ENCODE data around the gene MORC3.
A peak's percentile ranks its signal among the peaks of the same experiment; 100 is the strongest.
"Not testable (repeated sequence)": the region's sequence is repeated elsewhere in the genome, so short reads cannot be mapped to it uniquely, and the experiment has no call there.

MORC3 gene

DNA sequence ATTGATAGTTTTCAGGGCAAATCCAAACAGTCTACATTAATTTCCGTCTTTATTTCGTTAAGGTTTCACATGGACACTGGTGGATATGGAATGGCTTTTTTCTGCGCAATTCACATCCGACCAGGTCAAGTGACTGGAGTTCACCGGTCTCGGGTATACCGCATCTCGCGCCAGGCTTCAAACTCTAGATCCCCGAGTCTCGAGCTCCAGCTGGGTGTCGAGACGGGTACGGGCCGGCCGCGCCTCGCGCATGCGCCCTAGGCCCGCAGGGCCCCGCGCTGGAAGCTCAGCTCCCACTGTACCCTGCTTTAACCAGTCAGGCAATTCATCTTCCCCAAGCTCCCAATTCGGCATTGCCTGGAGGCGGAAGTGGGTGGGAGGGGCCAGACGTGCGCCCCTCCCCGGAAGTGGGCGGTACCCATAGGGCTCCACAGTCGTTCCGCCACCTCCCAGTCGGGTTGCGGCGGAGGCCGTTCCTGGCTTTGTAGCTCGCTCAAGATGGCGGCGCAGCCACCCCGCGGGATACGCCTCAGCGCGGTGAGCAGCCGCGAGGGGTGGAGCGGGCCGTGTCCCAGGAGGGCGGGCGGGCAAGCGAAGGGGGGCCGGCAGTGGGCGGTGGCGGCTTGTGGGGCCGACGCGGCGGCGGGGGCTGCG is at the start of gene MORC3:
Gene MORC3, plus strand, starts transcription at position 431 of the 654 bp plus-strand sequence. Its CDS starts 68 bp downstream, at position 499.
- peak; percentile 97 for DNase-seq

DNA sequence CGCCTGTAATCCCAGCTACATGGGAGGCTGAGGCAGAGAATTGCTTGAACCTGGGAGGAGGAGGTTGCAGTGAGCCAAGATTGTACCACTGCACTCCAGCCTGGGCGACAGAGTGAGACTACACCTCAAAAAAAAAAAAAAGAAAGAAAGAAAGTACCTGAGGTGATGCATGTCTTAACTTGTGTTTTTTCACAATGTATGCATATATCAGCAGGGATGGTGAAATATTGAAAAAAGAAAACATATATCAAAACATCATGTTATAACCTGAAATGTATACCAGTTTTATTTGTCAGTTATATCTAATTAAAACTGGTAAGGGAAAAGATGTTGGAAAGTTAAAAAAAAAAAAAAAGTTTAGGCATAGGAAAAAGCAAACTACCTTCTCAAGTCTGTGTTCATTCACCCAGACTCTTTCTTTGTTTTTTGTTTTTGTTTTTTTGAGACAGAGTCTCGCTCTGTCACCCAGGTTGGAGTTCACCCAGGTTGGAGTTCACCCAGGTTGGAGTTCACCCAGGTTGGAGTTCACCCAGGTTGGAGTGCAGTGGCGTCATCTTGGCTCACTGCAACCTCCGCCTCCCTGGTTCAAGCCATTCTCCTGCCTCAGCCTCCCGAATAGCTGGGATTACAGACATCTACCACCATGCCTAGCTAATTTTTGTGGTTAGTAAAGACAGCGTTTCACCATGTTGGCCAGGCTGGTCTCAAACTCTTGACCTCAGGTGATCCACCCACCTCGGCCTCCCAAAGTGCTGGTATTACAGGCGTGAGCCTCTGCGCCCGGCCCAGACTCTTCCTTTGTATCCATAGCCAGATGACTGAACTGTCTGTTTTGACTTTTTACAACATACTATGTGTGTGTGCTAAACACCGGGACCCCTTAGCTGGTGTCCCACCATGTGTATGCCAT is 49.0 kb upstream of the MORC3 start:
- not testable (repeated sequence) for DNase-seq

GRCh38 chr21:36274128-36274527 is 45.9 kb upstream of the MORC3 start:
- DNase-seq = no peak

GRCh38 chr21:36282568-36283230 is 37.3 kb upstream of the MORC3 start:
- no peak for DNase-seq

DNA sequence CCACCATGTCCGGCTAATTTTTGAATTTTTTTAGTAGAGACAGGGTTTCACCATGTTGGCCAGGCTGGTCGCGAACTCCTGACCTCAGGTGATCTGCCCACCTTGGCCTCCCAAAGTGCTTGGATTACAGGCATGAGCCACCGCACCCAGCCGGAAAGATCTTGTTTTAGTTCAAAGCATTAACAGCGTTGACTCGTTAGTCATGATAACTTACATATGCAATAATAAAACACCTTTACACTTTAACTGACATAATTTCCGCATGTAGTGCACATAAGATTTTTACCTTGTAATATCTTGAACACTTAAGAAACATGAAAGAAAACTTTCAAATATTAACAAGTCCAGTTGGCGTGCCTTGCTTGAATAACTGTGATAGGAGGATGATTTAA is 36.8 kb upstream of the MORC3 start:
- not testable (repeated sequence) for DNase-seq

- DNase-seq = no peak
Observed at GRCh38 chr21:36288651-36289243, 31.2 kb upstream of the MORC3 start.

- no peak for DNase-seq
Observed at GRCh38 chr21:36291509-36291908, 28.5 kb upstream of the MORC3 start.

- no peak for DNase-seq
Observed at GRCh38 chr21:36297406-36297937, 22.5 kb upstream of the MORC3 start.

- DNase-seq = no peak
Observed at GRCh38 chr21:36297938-36298572, 21.9 kb upstream of the MORC3 start.

DNA sequence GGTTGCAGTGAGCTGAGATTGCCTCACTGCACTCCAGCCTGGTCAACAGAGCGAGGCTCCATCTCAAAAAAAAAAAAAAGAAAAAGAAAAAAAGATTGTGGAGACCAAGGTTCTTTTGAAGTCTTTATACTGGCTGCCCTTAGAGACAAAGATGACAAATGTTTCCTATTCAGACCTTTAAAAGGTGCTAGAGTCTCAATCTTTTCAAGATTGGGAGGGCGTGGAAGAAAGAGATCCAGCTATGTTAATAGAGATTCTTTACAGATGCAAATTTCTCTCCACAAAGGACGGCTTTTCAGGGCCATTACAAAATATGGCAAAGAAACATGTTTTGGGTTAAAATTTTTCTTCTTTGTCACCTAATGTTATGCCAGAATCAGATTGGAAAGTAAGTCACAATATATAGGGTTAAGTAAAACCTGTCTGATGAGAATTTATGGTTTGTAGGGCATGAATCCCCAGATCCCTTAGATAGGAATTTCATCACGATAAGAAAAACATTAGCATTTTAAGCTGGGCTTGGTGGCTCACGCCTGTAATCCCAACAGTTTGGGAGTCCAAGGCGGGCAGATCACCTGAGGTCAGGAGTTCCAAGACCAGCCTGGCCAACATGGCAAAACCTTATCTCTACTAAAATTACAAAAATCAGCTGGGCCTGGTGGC is 13.0 kb upstream of the MORC3 start:
- no peak for DNase-seq

GRCh38 chr21:36310016-36310415 is 10.0 kb upstream of the MORC3 start:
- no peak for DNase-seq

DNA sequence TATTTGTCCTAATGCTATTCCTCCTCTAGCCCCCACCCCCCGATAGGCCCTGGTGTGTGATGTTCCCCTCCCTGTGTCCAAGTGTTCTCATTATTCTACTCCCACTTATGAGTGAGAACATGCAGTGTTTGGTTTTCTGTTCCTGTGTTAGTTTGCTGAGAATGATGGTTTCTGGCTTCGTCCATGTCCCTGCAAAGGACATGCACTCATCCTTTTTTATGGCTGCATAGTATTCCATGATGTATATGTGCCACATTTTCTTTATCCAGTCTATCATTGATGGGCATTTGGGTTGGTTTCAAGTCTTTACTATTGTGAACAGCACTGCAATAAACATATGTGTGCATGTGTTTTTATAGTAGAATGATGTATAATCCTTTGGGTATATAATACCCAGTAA is 6.6 kb upstream of the MORC3 start:
- DNase-seq = not testable (repeated sequence)

GRCh38 chr21:36316045-36316444 is 4.0 kb upstream of the MORC3 start:
- not testable (repeated sequence) for DNase-seq

GRCh38 chr21:36316872-36317484 is 3.0 kb upstream of the MORC3 start:
- no peak for DNase-seq

DNA sequence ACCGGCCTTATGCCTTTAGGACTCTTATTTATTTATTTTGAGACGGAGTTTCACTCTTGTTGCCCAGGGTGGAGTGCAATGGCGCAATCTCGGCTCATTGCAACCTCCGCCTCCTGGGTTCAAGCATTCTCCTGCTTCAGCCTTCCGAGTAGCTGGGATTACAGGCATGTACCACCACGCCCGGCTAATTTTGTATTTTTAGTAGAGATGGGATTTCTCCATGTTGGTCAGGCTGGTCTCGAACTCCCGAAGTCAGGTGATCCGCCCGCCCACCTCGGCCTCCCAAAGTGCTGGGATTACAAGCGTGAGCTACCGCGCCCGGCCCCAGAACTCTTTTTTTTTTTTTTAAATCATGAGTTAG is 611 bp upstream of the MORC3 start:
- not testable (repeated sequence) for DNase-seq

DNA sequence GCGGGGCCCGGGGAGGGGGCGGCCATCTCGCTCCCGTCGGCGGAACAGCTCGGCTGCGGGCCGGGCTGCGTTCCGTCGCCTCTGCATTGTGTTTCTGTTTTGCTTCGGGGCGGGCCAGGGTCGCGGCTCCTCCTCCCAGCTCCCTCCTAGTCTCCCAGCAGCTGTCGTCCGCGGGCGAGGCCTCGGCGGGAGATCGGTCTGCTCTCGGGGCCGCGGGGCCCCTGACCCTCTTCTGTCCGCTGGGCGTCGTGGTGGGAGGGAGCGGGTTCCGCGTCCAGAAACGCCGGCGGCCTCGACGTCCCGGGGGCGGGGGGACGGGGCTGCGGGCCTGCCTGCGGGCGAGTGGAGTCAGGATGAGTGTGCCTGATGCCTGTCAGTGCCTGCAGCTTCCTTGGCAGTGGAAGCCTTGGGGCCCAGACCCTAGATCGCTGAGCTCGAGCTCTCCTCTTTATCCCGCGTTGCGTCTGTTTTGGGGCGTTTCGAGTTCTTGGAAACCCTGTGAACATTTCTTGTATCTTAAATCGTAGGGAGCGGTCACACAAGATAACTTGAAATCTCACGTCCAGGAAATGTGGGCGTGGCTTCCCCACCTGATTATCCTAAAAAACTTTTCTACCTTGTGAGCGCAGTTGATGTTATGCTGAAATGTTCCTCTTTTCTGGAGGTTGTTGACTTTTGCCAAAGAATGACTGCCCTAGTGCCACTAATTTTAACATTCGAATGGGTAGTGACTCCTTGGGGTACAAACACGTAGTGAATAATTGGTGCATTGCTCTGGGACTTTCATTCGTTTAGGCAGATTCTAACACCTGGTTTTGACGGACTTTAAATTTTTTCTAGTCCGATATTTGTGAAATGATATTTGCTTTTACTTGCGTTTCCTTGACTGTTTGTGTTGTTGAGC is 676 bp downstream of the MORC3 start:
- DNase-seq = peak; percentile 66

DNA sequence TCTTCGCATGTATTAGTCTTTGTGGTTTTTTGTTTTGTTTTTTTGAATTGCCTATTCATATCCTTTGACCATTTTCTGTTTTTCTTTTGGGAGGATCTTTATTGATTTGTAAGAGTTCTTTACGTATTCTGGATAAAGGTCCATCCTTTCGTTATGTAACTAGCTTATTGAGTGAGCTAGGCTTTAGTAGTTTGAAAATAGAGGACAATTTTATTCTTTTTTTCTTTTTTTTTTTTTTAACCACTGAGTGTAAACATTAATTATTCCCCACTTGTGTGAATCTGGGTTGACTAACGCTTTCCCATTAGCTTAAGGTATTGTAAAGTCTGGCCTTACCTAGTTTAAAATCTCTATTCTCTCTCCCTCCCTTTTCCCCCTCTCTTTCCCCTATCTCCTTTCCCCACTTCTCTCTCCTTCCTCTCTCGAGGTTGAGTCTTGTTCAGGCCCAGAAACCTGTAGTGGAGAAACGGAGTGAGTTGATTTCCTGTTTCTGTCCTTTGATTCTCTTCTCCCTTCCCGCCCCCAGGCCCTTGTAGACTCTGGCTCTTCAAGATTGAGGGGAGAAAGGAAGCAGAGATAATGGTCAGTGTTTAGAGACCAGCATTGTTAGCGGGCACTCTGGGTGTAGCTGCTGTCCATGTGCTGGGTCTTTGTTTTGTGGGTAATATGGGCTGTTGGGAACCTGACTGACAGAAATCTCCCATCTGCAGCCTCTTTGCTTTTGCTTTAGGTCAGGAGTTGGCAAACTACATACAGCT is 1.5 kb downstream of the MORC3 start:
- DNase-seq = peak; percentile 48

GRCh38 chr21:36322083-36322424 is 2.1 kb downstream of the MORC3 start:
- no peak for DNase-seq

GRCh38 chr21:36323032-36323431 is 3.0 kb downstream of the MORC3 start:
- no peak for DNase-seq
